HG03571 (cell line): ENCODE measurements around the gene KIF3A.

Source experiments
- ATAC-seq: cut with Tn5 transposase; IDR thresholded peaks from one replicate; pipeline ENCODE4 v1.9.1; 2021; ENCODE audit not compliant: unreplicated experiment

The KIF3A gene

GRCh38 chr5:132771503-132771998, 34.2 kb upstream of the KIF3A start:
- ATAC-seq = no peak

- ATAC-seq = no peak
Observed at GRCh38 chr5:132770476-132771159, 33.3 kb upstream of the KIF3A start.

- ATAC-seq = no peak
Observed at GRCh38 chr5:132768485-132768868, 31.1 kb upstream of the KIF3A start.

- no peak for ATAC-seq
Observed at GRCh38 chr5:132767150-132767549, 29.8 kb upstream of the KIF3A start.

GRCh38 chr5:132766806-132767055, 29.4 kb upstream of the KIF3A start:
- ATAC-seq = no peak

- no peak for ATAC-seq
Observed at GRCh38 chr5:132766020-132766805, 28.9 kb upstream of the KIF3A start.

GRCh38 chr5:132765311-132766019, 28.1 kb upstream of the KIF3A start:
- ATAC-seq = no peak

- no peak for ATAC-seq
Observed at GRCh38 chr5:132764671-132765238, 27.4 kb upstream of the KIF3A start.

- no peak for ATAC-seq
Observed at GRCh38 chr5:132764051-132764450, 26.7 kb upstream of the KIF3A start.

GRCh38 chr5:132763181-132764036, 26.1 kb upstream of the KIF3A start:
- ATAC-seq = no peak

GRCh38 chr5:132762246-132763000, 25.1 kb upstream of the KIF3A start:
- ATAC-seq = no peak

GRCh38 chr5:132761321-132762240, 24.2 kb upstream of the KIF3A start:
- ATAC-seq = no peak

- no peak for ATAC-seq
Observed at GRCh38 chr5:132760601-132761317, 23.4 kb upstream of the KIF3A start.

- ATAC-seq = no peak
Observed at GRCh38 chr5:132760049-132760420, 22.7 kb upstream of the KIF3A start.

- no peak for ATAC-seq
Observed at GRCh38 chr5:132759114-132760048, 22.0 kb upstream of the KIF3A start.

- no peak for ATAC-seq
Observed at GRCh38 chr5:132758451-132758850, 21.1 kb upstream of the KIF3A start.

- no peak for ATAC-seq
Observed at GRCh38 chr5:132756542-132756941, 19.2 kb upstream of the KIF3A start.
